ENCODE results near the gene INPP5D. TPM values are rescaled to one million over a fixed set of nuclear protein-coding genes. Genes with fewer than 3 reads are reported as not detected.
"Not testable (repeated sequence)": the region's sequence is repeated elsewhere in the genome, so short reads cannot be mapped to it uniquely, and the experiment has no call there.

The INPP5D gene
- total RNA-seq, 1 donor from 2014 or later, result 14.7 TPM

DNA sequence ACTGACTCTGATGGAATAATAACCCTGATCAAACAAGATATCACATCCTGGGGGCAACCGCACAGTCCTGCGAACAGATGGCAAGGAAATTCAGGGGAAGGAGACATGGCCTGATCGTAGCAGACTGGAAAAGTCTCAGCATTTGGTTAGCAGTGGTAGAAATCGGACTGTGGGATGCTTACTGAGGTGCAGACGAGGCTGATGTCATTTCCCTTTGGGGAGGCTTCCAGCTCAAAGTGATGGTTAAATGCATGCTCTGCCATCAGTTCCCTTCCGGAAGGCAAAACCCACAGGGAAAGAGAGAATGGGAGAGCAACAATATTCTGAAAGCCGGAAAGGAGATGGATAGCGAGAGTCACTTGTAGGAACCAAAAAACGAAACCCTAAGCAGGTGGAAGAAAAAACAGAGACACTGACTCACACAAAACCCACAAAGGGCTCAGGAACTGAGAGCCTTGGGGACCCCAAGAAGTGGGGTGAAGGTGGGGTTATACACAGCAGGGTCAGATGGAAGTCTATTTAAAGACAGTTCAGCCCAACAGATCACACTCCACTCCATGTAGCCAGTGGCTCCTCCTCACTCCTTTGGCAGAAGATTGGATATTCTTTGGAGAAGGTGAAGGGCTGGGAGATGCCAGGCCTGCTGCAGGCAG is 93.1 kb downstream of the INPP5D start:
- no peaks in the 10 kb centered on the region for H4K20me1 ChIP-seq (ENCODE audit: insufficient read depth, low read length)
- H3K9ac ChIP-seq (ENCODE audit: low read length), result no peak overlapping the region
- H3K27me3 ChIP-seq (ENCODE audit: insufficient read depth, low read length), result peaks cover 1% of the 10 kb centered on the region
- Mint-ChIP-seq H3K27ac (ENCODE audit: unreplicated experiment) (no peak overlapping the region), H3K4me3 (ENCODE audit: unreplicated experiment) (no peak overlapping the region), H3K27me3 (ENCODE audit: low read depth, unreplicated experiment) (peaks cover 26% of the 10 kb centered on the region), H3K36me3 (ENCODE audit: low read depth, unreplicated experiment) (peaks cover 11% of the 10 kb centered on the region), H3K4me1 (ENCODE audit: low read depth, unreplicated experiment) (no peaks in the 10 kb centered on the region), H3K9me3 (ENCODE audit: unreplicated experiment) (no peaks in the 10 kb centered on the region)
- H2AFZ ChIP-seq (ENCODE audit: low read depth, low read length), result no peak overlapping the region
- no peaks in the 10 kb centered on the region for H3K9me3 ChIP-seq (ENCODE audit: insufficient read depth, low read depth, low read length)
- TF ChIP-seq CTCF (IDR thresholded peaks at IDR 0.05; ENCODE audit: insufficient read depth, low read depth, low read length), result no peak
- no peak for TF ChIP-seq EZH2 (IDR thresholded peaks at IDR 0.05; ENCODE audit: insufficient read depth, low read length)
- no peak overlapping the region for H3K4me3 ChIP-seq (ENCODE audit: insufficient read depth, low read depth, low read length)
- no peaks in the 10 kb centered on the region for H3K36me3 ChIP-seq (ENCODE audit: insufficient read depth, low read length)
- no peak overlapping the region for H3K27ac ChIP-seq (ENCODE audit: low read depth, low read length)
- no peak for FAIRE-seq
- no peak overlapping the region for H3K4me2 ChIP-seq (ENCODE audit: low read length)
- no peak for DNase-seq (ENCODE audit: low read depth)
- no peaks in the 10 kb centered on the region for H3K79me2 ChIP-seq (ENCODE audit: insufficient read depth, low read length)
- no peaks in the 10 kb centered on the region for H3K4me1 ChIP-seq (ENCODE audit: insufficient read depth, low read length)

DNA sequence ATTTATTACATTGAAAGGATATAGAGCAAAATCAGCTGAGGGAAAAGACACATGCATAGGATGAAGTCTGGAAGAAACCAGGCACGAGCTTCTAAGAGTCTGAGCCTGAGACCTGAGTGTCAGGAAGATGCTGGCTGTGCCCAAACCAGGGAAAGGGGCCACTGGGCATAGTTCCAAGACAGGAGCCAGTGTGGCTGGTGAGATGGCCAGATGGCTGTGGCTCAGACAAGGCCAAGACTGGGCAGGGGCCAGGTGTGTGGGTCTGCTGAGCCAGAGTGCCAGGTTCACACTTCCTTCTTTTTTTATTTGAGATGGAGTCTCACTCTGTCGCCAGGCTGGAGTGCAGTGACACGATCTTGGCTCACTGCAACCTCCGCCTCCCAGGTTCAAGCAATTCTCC is 95.9 kb downstream of the INPP5D start:
- H3K9ac ChIP-seq (ENCODE audit: low read length), result no peak overlapping the region
- no peaks in the 10 kb centered on the region for H3K4me1 ChIP-seq (ENCODE audit: insufficient read depth, low read length)
- H3K4me3 Mint-ChIP-seq (ENCODE audit: unreplicated experiment), result no peak overlapping the region
- FAIRE-seq (no peak), DNase-seq (ENCODE audit: low read depth) (no peak)
- no peaks in the 10 kb centered on the region for H3K79me2 ChIP-seq (ENCODE audit: insufficient read depth, low read length)
- no peaks in the 10 kb centered on the region for H4K20me1 ChIP-seq (ENCODE audit: insufficient read depth, low read length)
- TF ChIP-seq CTCF (IDR thresholded peaks at IDR 0.05; ENCODE audit: insufficient read depth, low read depth, low read length) (no peak), EZH2 (IDR thresholded peaks at IDR 0.05; ENCODE audit: insufficient read depth, low read length) (no peak)
- no peaks in the 10 kb centered on the region for H3K36me3 ChIP-seq (ENCODE audit: insufficient read depth, low read length)
- H3K9me3 ChIP-seq (ENCODE audit: insufficient read depth, low read depth, low read length), result no peaks in the 10 kb centered on the region
- H3K4me2 ChIP-seq (ENCODE audit: low read length), result no peak overlapping the region
- no peaks in the 10 kb centered on the region for H3K4me1 Mint-ChIP-seq (ENCODE audit: low read depth, unreplicated experiment)
- H3K27me3 ChIP-seq (ENCODE audit: insufficient read depth, low read length), result no peaks in the 10 kb centered on the region
- no peak overlapping the region for H3K27ac Mint-ChIP-seq (ENCODE audit: unreplicated experiment)
- no peaks in the 10 kb centered on the region for H3K9me3 Mint-ChIP-seq (ENCODE audit: unreplicated experiment)
- H3K27ac ChIP-seq (ENCODE audit: low read depth, low read length), result no peak overlapping the region
- H3K27me3 Mint-ChIP-seq (ENCODE audit: low read depth, unreplicated experiment), result peaks cover 20% of the 10 kb centered on the region
- H3K36me3 Mint-ChIP-seq (ENCODE audit: low read depth, unreplicated experiment), result peaks cover 9% of the 10 kb centered on the region
- H3K4me3 ChIP-seq (ENCODE audit: insufficient read depth, low read depth, low read length), result no peak overlapping the region
- no peak overlapping the region for H2AFZ ChIP-seq (ENCODE audit: low read depth, low read length)

- not testable (repeated sequence) for H3K9me3 ChIP-seq (ENCODE audit: insufficient read depth, low read depth, low read length); H3K4me1 Mint-ChIP-seq (ENCODE audit: low read depth, unreplicated experiment); H3K27ac Mint-ChIP-seq (ENCODE audit: unreplicated experiment); H3K4me2 ChIP-seq (ENCODE audit: low read length); H3K27ac ChIP-seq (ENCODE audit: low read depth, low read length); DNase-seq (ENCODE audit: low read depth); H3K4me1 ChIP-seq (ENCODE audit: insufficient read depth, low read length); H3K36me3 Mint-ChIP-seq (ENCODE audit: low read depth, unreplicated experiment); H3K36me3 ChIP-seq (ENCODE audit: insufficient read depth, low read length); H3K27me3 ChIP-seq (ENCODE audit: insufficient read depth, low read length); FAIRE-seq; H3K4me3 ChIP-seq (ENCODE audit: insufficient read depth, low read depth, low read length); H3K79me2 ChIP-seq (ENCODE audit: insufficient read depth, low read length); H3K4me3 Mint-ChIP-seq (ENCODE audit: unreplicated experiment); H3K9me3 Mint-ChIP-seq (ENCODE audit: unreplicated experiment); H3K9ac ChIP-seq (ENCODE audit: low read length); H2AFZ ChIP-seq (ENCODE audit: low read depth, low read length); H4K20me1 ChIP-seq (ENCODE audit: insufficient read depth, low read length)
- H3K27me3 Mint-ChIP-seq (ENCODE audit: low read depth, unreplicated experiment), result peaks cover 18% of the 10 kb centered on the region
Measured at GRCh38 chr2:233156461-233156860, 96.3 kb downstream of the INPP5D start.
